GM12875 (cell line): ENCODE data around the gene AURKB.

Experiments used
- H3K4me3 ChIP-seq: one replicate; pipeline ENCODE4 v1.5.1; 2011; ENCODE audit warnings: low read depth, low read length, control low read depth
- TF ChIP-seq, protein P1 (sequence below): IDR thresholded peaks from 2 replicates; pipeline ENCODE4 v1.5.1; 2011; ENCODE audit warnings: low read depth, mild to moderate bottlenecking, control low read depth, inconsistent platforms, low read length, moderate library complexity, borderline replicate concordance; ENCODE audit not compliant: insufficient read depth

AURKB gene

DNA sequence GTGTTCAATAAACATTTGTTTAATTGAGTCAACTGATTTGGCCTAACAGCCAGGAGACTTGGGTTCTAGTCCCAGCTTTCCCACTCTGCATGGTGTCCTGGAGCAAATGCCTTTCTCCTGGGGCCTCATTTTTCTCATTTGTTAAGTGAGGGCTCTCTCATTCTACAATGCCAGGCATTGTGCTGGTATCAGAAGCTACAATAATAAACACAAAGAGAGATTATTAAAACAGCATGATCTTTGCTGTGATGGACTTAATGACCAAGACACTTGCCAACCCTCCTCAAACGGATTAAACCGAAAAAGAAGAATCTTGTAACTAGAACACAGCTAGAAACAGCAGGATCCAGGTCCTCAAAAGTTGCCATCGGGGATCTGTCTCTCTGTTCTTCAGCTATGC, 42.8 kb downstream of the AURKB start:
- TF ChIP-seq, protein P1, sequence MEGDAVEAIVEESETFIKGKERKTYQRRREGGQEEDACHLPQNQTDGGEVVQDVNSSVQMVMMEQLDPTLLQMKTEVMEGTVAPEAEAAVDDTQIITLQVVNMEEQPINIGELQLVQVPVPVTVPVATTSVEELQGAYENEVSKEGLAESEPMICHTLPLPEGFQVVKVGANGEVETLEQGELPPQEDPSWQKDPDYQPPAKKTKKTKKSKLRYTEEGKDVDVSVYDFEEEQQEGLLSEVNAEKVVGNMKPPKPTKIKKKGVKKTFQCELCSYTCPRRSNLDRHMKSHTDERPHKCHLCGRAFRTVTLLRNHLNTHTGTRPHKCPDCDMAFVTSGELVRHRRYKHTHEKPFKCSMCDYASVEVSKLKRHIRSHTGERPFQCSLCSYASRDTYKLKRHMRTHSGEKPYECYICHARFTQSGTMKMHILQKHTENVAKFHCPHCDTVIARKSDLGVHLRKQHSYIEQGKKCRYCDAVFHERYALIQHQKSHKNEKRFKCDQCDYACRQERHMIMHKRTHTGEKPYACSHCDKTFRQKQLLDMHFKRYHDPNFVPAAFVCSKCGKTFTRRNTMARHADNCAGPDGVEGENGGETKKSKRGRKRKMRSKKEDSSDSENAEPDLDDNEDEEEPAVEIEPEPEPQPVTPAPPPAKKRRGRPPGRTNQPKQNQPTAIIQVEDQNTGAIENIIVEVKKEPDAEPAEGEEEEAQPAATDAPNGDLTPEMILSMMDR = no peak
- H3K4me3 ChIP-seq = no peak overlapping the region

DNA sequence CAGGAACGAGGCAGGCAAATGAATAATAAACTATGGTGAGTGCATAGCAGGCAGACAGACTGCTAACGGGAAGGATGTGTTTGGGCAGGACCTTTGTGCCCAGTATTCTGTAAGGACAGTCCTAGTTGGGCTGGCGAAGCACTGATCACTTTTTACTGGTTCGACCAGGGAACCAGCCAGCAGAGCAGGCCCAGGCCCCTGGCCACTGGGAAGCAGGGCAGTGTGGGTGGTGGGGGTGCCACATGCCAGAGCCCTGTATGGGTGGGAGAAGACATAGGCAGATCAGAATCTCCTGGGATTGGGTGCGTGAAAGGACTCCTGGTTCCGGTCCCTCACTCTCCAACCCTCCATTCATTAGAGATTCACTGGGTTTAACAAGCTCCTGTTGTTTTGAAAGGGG, 43.6 kb downstream of the AURKB start:
- TF ChIP-seq, protein P1 = no peak
- no peak overlapping the region for H3K4me3 ChIP-seq

DNA sequence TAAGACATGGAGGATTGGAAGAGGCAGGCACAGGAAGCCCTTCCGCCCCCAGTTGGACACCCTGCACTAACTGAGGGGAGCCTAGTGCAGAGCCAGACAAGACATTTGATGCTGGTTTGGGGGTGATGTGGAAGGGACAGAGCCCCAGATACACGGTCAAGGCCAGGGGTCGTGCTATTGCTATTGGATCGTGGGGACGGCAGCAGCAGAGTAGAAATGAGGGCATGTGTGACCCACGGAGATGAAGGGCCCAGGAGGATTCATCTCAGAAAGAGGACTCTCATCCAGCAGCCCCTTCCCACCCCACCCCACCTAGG, 45.6 kb downstream of the AURKB start:
- H3K4me3 ChIP-seq = no peak overlapping the region
- TF ChIP-seq, protein P1 = no peak

DNA sequence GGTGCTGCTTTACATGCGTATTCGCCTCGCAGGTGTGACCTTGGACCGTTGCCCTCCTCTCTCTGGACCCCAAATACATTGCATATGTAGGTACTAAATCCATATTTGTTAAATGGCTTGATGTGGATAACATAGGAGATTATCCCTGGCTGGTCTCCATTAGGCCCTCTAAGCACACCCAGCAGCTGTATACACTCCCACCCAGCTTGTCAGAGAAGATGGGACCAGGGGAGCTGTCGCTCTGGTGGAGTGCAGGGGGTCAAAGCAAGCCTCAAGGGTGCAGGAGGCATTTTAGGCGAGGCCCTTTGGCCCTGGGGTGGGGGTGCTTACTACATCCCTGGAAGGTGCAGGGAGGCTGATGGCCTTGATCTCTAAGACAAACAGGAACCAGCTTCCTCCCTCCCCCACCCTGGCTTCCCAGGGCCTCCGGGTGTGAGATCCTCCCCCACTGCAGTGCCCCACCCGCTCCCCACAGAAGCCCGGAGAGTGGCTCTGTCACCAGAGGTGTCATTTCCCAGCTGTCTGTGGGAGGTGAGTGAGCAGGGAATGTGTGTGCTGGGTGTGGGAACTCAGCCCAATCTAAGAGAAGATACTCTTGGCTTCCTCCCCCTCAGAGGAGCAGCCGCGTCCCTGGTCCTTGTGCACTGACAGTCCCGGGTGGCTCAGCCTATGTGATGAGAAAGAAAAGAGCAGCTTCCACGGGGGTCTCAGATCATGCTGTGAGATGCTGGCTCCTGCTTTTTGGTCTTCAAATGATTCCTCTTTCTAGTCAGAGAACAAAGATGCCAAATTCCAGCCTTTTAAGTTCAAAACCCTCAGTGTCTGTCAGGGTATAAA, 46.2 kb downstream of the AURKB start:
- no peak overlapping the region for H3K4me3 ChIP-seq
- TF ChIP-seq, protein P1 = no peak

DNA sequence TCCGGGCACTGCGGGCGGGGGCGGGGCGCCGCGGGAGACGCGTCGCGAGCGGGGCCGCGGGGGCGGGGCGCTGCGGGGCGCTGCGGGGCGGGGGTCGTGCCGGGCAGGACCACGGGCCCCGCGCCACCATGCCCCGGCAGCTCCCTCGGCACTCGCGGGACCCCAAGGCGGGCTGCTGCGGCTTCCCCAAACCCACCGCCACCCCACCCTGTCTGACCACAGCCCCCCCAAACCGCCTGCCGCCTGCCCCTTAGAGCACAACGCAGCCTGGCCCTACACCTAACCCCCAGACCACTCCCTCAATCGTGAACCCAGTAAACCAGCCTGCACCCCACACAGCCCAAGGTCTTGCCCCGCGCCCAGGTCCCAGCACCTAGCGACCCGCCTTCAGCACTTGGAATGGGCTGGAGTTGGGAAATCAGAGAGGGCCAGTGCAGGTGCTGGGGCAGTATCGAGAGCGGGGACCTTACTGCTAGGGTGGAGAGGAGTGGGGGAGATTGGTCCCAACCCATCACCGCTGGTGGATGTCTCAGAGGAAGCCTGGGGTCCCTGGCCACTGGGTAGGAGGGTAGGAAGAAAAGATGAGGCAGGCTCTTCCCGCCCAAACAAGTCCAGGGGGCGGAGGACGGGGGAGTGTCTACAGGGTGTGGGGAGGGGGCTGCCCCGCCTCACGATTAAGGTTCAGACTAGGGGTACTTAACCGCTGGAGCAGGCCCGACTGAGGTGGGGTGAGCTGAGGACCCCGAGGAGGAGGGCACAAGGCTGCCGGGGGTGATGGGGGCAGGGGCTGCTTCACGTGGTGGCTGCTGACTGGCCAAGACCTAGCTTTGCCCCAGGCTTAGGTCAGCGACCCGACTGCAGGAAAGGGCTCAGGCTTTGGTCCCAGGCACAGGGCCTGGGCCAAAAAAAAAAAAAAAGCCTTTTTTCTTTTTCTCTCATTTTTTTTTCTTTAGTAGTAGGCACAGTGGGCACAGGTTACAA, 47.1 kb downstream of the AURKB start:
- TF ChIP-seq, protein P1 = no peak
- peak overlapping the region; percentile 92 for H3K4me3 ChIP-seq

DNA sequence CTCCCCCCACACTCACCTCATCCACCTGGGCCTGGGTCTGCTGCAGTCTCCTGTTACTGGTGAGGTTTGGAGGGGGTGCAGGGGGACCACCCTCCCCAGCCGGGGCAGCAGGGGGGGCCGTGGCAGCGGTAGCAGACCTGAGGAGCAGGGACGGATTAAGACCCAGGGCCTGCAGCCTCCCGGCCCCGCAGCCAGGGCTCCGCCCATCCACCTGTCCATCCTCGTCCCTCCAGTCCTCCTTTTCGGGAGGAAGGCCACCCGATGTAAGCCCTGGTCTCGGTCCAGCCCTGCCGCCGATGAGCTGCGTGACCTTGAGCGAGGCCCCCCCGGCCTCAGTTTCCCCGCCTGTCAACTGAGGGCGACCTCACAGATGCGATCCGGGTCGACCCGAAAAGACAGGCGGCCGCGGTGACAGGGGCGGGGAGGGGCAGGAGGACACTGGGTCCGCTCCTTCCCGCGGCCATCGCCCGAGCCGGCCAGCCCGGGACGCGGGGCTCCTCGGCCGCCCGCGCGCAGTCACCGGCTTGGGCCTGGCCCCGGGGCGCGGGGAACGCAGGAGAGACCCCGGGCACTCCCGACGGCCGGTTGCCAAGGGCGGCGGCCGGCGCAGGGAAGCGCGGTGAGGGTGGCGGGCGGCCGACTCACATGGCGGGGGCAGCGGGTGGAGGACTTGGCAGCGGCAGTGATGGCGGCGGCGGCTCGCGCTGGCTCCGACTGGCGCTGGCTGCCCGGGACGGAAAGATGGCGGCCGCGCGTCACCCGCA, 48.0 kb downstream of the AURKB start, which contains the start of gene VAMP2:
Gene VAMP2, minus strand, starts transcription at position 716 of the 764 bp plus-strand sequence. Its CDS starts 69 bp downstream, at position 647.
- TF ChIP-seq, protein P1 = no peak
- H3K4me3 ChIP-seq = peak within 1 kb of the TSS; percentile 92
